Measurements from ENCODE around the gene EEFSEC. TPM values are rescaled to one million over a fixed set of nuclear protein-coding genes. Genes with fewer than 3 reads are reported as not detected.
A peak's percentile ranks its signal among the peaks of the same experiment; 100 is the strongest.

The EEFSEC gene
- total RNA-seq, 1 experiment from 2014 or later, result 21.3 TPM

GRCh38 chr3:128174675-128175590 lies 21.7 kb downstream of the EEFSEC start:
- Histone ChIP-seq H3K27ac (peak overlapping the region; percentile 38), H3K9me3 (ENCODE audit: insufficient read depth, low read depth) (no peaks in the 10 kb centered on the region), H4K20me1 (ENCODE audit: insufficient read depth) (peaks cover 10% of the 10 kb centered on the region; the same call in 1 of the 2 replicates), H3K79me2 (ENCODE audit: low read depth) (peaks cover 35% of the 10 kb centered on the region), H3K4me2 (peak overlapping the region; percentile 8; the same call in 1 of the 2 replicates), H3K9me2 (ENCODE audit: insufficient read depth) (no peaks in the 10 kb centered on the region), H3K4me3 (no peak overlapping the region), H3K36me3 (ENCODE audit: low read depth) (no peaks in the 10 kb centered on the region), H3K4me1 (replicated peaks; ENCODE audit: insufficient read depth) (peaks cover 28% of the 10 kb centered on the region), H2AFZ (no peak overlapping the region), H3F3A (ENCODE audit: insufficient read depth, low read depth) (peaks cover 20% of the 10 kb centered on the region; the same call in 1 of the 2 replicates), H3K27me3 (ENCODE audit: insufficient read depth, low read depth) (no peaks in the 10 kb centered on the region)
- CTCF ChIA-PET, result interaction anchor here (0.5 to 1.2 kb wide), 5 partner anchors 80 to 524 kb away, joined by 3 to 10 read pairs (median 5); no protein-coding TSS in a partner anchor
- TF ChIP-seq EZH2 (IDR thresholded peaks at IDR 0.05; ENCODE audit: low read depth) (no peak), CTCF (conservative IDR thresholded peaks at IDR 0.05) (no peak)
- intact Hi-C loops (cut with micrococcal nuclease; ENCODE audit: unreplicated experiment), result loop anchor here (5.0 kb wide), 1 partner anchor 312 kb away; no protein-coding TSS in a partner anchor
- BruUV-seq (replicated peaks), result no TSS peak
- DNase-seq, result peak; percentile 48 to 75
- POLR2A ChIA-PET (ENCODE audit: unreplicated experiment), result interaction anchor here (0.8 kb wide), 1 partner anchor 574 kb away, joined by 47 read pairs; no protein-coding TSS in a partner anchor

GRCh38 chr3:128175768-128176167 lies 22.5 kb downstream of the EEFSEC start:
- intact Hi-C loops (cut with micrococcal nuclease; ENCODE audit: unreplicated experiment), result no loop called here
- BruUV-seq (replicated peaks), result no TSS peak
- H3K9me3 ChIP-seq (ENCODE audit: insufficient read depth, low read depth), result no peaks in the 10 kb centered on the region
- no peak overlapping the region for H3K27ac ChIP-seq
- ChIA-PET POLR2A (ENCODE audit: unreplicated experiment) (interaction anchor here (0.8 kb wide), 1 partner anchor 573 kb away, joined by 47 read pairs; no protein-coding TSS in a partner anchor), CTCF (interaction anchor here (1.2 kb wide), 1 partner anchor 81 kb away, joined by 4 read pairs; no protein-coding TSS in a partner anchor)
- no peak overlapping the region for H3K4me2 ChIP-seq
- peaks cover 35% of the 10 kb centered on the region for H3K79me2 ChIP-seq (ENCODE audit: low read depth)
- H3F3A ChIP-seq (ENCODE audit: insufficient read depth, low read depth), result peaks cover 14% of the 10 kb centered on the region; the same call in 1 of the 2 replicates
- no peak overlapping the region for H2AFZ ChIP-seq
- DNase-seq, result no peak
- H3K9me2 ChIP-seq (ENCODE audit: insufficient read depth), result no peaks in the 10 kb centered on the region
- H3K4me3 ChIP-seq, result no peak overlapping the region
- H3K4me1 ChIP-seq (replicated peaks; ENCODE audit: insufficient read depth), result peaks cover 28% of the 10 kb centered on the region
- H3K36me3 ChIP-seq (ENCODE audit: low read depth), result no peaks in the 10 kb centered on the region
- no peak for TF ChIP-seq EZH2 (IDR thresholded peaks at IDR 0.05; ENCODE audit: low read depth)
- no peak for TF ChIP-seq CTCF (conservative IDR thresholded peaks at IDR 0.05)
- no peaks in the 10 kb centered on the region for H3K27me3 ChIP-seq (ENCODE audit: insufficient read depth, low read depth)
- H4K20me1 ChIP-seq (ENCODE audit: insufficient read depth), result peaks cover 10% of the 10 kb centered on the region; the same call in 1 of the 2 replicates

GRCh38 chr3:128176276-128176833 lies 23.1 kb downstream of the EEFSEC start:
- no peaks in the 10 kb centered on the region for H3K36me3 ChIP-seq (ENCODE audit: low read depth)
- POLR2A ChIA-PET (ENCODE audit: unreplicated experiment), result no interaction called here

More at GRCh38 chr3:128176276-128176833, 23.1 kb downstream of the EEFSEC start:
- Histone ChIP-seq H3K4me1 (replicated peaks; ENCODE audit: insufficient read depth) (peaks cover 24% of the 10 kb centered on the region), H3K9me3 (ENCODE audit: insufficient read depth, low read depth) (no peaks in the 10 kb centered on the region), H3K4me3 (no peak overlapping the region), H3K27me3 (ENCODE audit: insufficient read depth, low read depth) (no peaks in the 10 kb centered on the region), H4K20me1 (ENCODE audit: insufficient read depth) (peaks cover 10% of the 10 kb centered on the region; the same call in 1 of the 2 replicates), H2AFZ (no peak overlapping the region), H3F3A (ENCODE audit: insufficient read depth, low read depth) (peaks cover 14% of the 10 kb centered on the region; the same call in 1 of the 2 replicates), H3K9me2 (ENCODE audit: insufficient read depth) (no peaks in the 10 kb centered on the region), H3K4me2 (no peak overlapping the region), H3K79me2 (ENCODE audit: low read depth) (peaks cover 34% of the 10 kb centered on the region), H3K27ac (no peak overlapping the region)
- intact Hi-C loops (cut with micrococcal nuclease; ENCODE audit: unreplicated experiment), result no loop called here
- CTCF ChIA-PET, result interaction anchor here (1.2 kb wide), 1 partner anchor 81 kb away, joined by 4 read pairs; no protein-coding TSS in a partner anchor
- TF ChIP-seq CTCF (conservative IDR thresholded peaks at IDR 0.05) (no peak), EZH2 (IDR thresholded peaks at IDR 0.05; ENCODE audit: low read depth) (no peak)
- no peak for DNase-seq
- BruUV-seq (replicated peaks), result no TSS peak
